Esophagus muscularis mucosa (tissue), 3 donors: ENCODE measurements around the gene CEP76.

Experiments used
- POLR2A ChIP-seq: fragments of 450-650 bp; IDR thresholded peaks from one replicate; pipeline ENCODE4 v1.6.1; 2017; ENCODE audit warnings: antibody characterized with exemption, moderate library complexity, mild to moderate bottlenecking, low read depth
- TF ChIP-seq, protein P1 (sequence below), 3 experiments: fragments of 200-600 bp in 2 of 3; fragments of 450-650 bp in 1 of 3; sonication (generic) in 2 of 3; IDR thresholded peaks; one replicate each; pipeline ENCODE4 v1.5.1; 2017 to 2019; ENCODE audit warnings: antibody characterized with exemption in 3 of 3, mild to moderate bottlenecking in 2 of 3, moderate library complexity in 1 of 3

DNA sequence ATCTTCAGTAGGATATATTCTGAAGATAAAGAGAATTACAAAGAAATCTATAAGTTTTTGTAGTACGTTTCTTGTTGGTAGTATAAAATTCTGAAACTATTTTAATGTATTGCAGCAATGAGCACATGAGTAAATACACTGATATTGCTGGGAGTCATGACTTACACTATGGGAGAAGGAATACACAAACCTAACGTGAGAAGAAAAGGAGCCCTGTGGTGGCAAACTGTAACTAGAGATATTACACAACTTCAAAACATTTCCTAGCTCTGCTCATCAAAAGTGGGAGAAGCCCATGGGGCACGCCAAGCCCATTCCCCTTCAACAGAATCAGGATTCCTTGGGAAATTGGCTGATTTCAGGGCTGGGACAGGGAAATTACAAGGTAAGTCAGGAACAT is 65.1 kb downstream of the CEP76 start:
- TF ChIP-seq, protein P1, sequence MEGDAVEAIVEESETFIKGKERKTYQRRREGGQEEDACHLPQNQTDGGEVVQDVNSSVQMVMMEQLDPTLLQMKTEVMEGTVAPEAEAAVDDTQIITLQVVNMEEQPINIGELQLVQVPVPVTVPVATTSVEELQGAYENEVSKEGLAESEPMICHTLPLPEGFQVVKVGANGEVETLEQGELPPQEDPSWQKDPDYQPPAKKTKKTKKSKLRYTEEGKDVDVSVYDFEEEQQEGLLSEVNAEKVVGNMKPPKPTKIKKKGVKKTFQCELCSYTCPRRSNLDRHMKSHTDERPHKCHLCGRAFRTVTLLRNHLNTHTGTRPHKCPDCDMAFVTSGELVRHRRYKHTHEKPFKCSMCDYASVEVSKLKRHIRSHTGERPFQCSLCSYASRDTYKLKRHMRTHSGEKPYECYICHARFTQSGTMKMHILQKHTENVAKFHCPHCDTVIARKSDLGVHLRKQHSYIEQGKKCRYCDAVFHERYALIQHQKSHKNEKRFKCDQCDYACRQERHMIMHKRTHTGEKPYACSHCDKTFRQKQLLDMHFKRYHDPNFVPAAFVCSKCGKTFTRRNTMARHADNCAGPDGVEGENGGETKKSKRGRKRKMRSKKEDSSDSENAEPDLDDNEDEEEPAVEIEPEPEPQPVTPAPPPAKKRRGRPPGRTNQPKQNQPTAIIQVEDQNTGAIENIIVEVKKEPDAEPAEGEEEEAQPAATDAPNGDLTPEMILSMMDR (IDR thresholded peaks at IDR 0.05), result no peak
- no peak for TF ChIP-seq POLR2A
